ENCODE data around the gene LSM2. TPM values are rescaled to one million over a fixed set of nuclear protein-coding genes. Genes with fewer than 3 reads are reported as not detected.

Gene LSM2
- total RNA-seq, 1 donor from 2014 or later: 24.6 TPM

GRCh38 chr6:31768363-31769257, 38.2 kb downstream of the LSM2 start:
- DNase-seq (ENCODE audit: missing footprints) (no peak), ATAC-seq (no peak)
- intact Hi-C loops (cut with DNase I): loop anchor here (2.0 kb wide), 2 partner anchors 40 to 88 kb away; partner anchors contain the start of genes DDAH2 and LY6G5C

GRCh38 chr6:31767096-31767645, 39.6 kb downstream of the LSM2 start:
- intact Hi-C loops (cut with DNase I): no loop called here
- no peak for ATAC-seq
- DNase-seq (ENCODE audit: missing footprints): no peak

GRCh38 chr6:31765910-31766794, 40.6 kb downstream of the LSM2 start:
- peak; percentile 51 for ATAC-seq
- DNase-seq (ENCODE audit: missing footprints): peak; percentile 65
- intact Hi-C loops (cut with DNase I): no loop called here

GRCh38 chr6:31765559-31765909, 41.2 kb downstream of the LSM2 start:
- ATAC-seq (no peak), DNase-seq (ENCODE audit: missing footprints) (peak; percentile 56)
- intact Hi-C loops (cut with DNase I): no loop called here

GRCh38 chr6:31764198-31764597, 42.6 kb downstream of the LSM2 start:
- ATAC-seq: no peak

GRCh38 chr6:31763619-31763940, 43.2 kb downstream of the LSM2 start:
- intact Hi-C loops (cut with DNase I): no loop called here
- ATAC-seq: peak; percentile 16
- no peak for DNase-seq (ENCODE audit: missing footprints)

More at GRCh38 chr6:31764198-31764597, 42.6 kb downstream of the LSM2 start:
- intact Hi-C loops (cut with DNase I): no loop called here
- DNase-seq (ENCODE audit: missing footprints): peak; percentile 8

- no peak for ATAC-seq
- intact Hi-C loops (cut with DNase I): no loop called here
- DNase-seq (ENCODE audit: missing footprints): peak; percentile 53
These were observed 43.7 kb downstream of the LSM2 start for GRCh38 chr6:31762878-31763618.

- ATAC-seq (no peak), DNase-seq (ENCODE audit: missing footprints) (no peak)
- intact Hi-C loops (cut with DNase I): no loop called here
These were observed 44.4 kb downstream of the LSM2 start, which contains the start of gene SAPCD1 for GRCh38 chr6:31762356-31762755. SAPCD1 (plus strand) TSS chr6:31762656; CDS start chr6:31763055, 399 bp downstream.

GRCh38 chr6:31761343-31761742, 45.4 kb downstream of the LSM2 start:
- ATAC-seq (no peak), DNase-seq (ENCODE audit: missing footprints) (no peak)
- intact Hi-C loops (cut with DNase I): no loop called here

GRCh38 chr6:31760790-31761189, 46.0 kb downstream of the LSM2 start:
- DNase-seq (ENCODE audit: missing footprints) (no peak), ATAC-seq (no peak)
- intact Hi-C loops (cut with DNase I): no loop called here

- ATAC-seq: no peak
These were observed 48.5 kb downstream of the LSM2 start for GRCh38 chr6:31758281-31758680.

GRCh38 chr6:31752739-31753319, 53.9 kb downstream of the LSM2 start:
- intact Hi-C loops (cut with DNase I): no loop called here
- ATAC-seq (no peak), DNase-seq (ENCODE audit: missing footprints) (no peak)

More at GRCh38 chr6:31758281-31758680, 48.5 kb downstream of the LSM2 start:
- DNase-seq (ENCODE audit: missing footprints): no peak
- intact Hi-C loops (cut with DNase I): no loop called here

- ATAC-seq: no peak
- intact Hi-C loops (cut with DNase I): no loop called here
- DNase-seq (ENCODE audit: missing footprints): no peak
These were observed 56.2 kb downstream of the LSM2 start for GRCh38 chr6:31750411-31751022.

GRCh38 chr6:31749301-31750036, 57.3 kb downstream of the LSM2 start:
- ATAC-seq (no peak), DNase-seq (ENCODE audit: missing footprints) (no peak)
- intact Hi-C loops (cut with DNase I): no loop called here

Measured in Right ventricle myocardium inferior (tissue), 1 donor.